Measurements from ENCODE around the gene TRIM54.

- TF ChIP-seq CTCF (conservative IDR thresholded peaks at IDR 0.05; ENCODE audit: low read depth, low read length) (no peak), EZH2 (IDR thresholded peaks at IDR 0.05; ENCODE audit: borderline replicate concordance, low read depth, low read length, poor library complexity, severe bottlenecking) (no peak)
These were observed 42.5 kb downstream of the TRIM54 start for GRCh38 chr2:27324720-27325119.

Data from A673 (cell line).